ENCODE results near the gene RCL1. TPM values are rescaled to one million over a fixed set of nuclear protein-coding genes. Genes with fewer than 3 reads are reported as not detected.

Gene RCL1
- total RNA-seq, 4 donors from 2014 or later: 15.6 to 29.3 (median 18.3) TPM

- H3K27me3 ChIP-seq: no peaks in the 10 kb centered on the region
- peaks cover 0 to 5% of the 10 kb centered on the region in 2 donors for H3K4me1 ChIP-seq
- H3K4me3 ChIP-seq (replicated peaks in 1 of 3): no peak overlapping the region
- 90 to 98% methylated on average over 5 to 6 of the region's 6 CpGs for WGBS, 2 donors
- no peaks in the 10 kb centered on the region for H3K36me3 ChIP-seq
- TF ChIP-seq, protein P1, sequence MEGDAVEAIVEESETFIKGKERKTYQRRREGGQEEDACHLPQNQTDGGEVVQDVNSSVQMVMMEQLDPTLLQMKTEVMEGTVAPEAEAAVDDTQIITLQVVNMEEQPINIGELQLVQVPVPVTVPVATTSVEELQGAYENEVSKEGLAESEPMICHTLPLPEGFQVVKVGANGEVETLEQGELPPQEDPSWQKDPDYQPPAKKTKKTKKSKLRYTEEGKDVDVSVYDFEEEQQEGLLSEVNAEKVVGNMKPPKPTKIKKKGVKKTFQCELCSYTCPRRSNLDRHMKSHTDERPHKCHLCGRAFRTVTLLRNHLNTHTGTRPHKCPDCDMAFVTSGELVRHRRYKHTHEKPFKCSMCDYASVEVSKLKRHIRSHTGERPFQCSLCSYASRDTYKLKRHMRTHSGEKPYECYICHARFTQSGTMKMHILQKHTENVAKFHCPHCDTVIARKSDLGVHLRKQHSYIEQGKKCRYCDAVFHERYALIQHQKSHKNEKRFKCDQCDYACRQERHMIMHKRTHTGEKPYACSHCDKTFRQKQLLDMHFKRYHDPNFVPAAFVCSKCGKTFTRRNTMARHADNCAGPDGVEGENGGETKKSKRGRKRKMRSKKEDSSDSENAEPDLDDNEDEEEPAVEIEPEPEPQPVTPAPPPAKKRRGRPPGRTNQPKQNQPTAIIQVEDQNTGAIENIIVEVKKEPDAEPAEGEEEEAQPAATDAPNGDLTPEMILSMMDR (IDR thresholded peaks at IDR 0.05): no peak
- no peak for TF ChIP-seq POLR2A (IDR thresholded peaks at IDR 0.05)
- DNase-seq: no peak
- no peaks in the 10 kb centered on the region for H3K9me3 ChIP-seq
- intact Hi-C loops (cut with DNase I): no loop called here
- no peak overlapping the region for H3K27ac ChIP-seq
Observed at GRCh38 chr9:4866239-4866969, 73.7 kb downstream of the RCL1 start.

DNA sequence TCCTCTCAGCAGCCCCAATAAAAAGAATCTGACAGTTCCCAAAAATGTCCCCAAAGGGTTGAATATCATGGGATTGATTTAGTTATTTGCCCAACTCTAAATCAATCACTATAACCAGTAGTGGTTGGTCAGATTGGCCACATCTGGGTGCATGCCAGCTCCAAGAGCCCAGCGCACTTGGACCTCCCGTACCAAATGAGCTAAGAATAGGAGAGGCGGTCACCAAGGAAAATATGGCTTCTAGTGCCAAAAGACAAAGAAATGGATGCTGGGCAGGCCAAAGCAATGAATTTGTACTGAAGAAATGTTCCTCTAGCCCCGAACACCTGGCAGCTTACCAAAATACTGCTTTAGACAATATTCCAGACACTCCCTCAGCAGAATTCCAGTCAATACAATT, 80.3 kb downstream of the RCL1 start:
- H3K9me3 ChIP-seq: no peaks in the 10 kb centered on the region
- no peaks in the 10 kb centered on the region for H3K27me3 ChIP-seq
- peaks cover 0 to 5% of the 10 kb centered on the region in 2 donors for H3K4me1 ChIP-seq
- intact Hi-C loops (cut with DNase I): no loop called here
- no peak for TF ChIP-seq POLR2A (IDR thresholded peaks at IDR 0.05)
- TF ChIP-seq, protein P1 (IDR thresholded peaks at IDR 0.05): no peak
- H3K27ac ChIP-seq: no peak overlapping the region
- 80 to 88% methylated on average over 4 of the region's 4 CpGs for WGBS, 2 donors
- no peak overlapping the region for H3K4me3 ChIP-seq (replicated peaks in 1 of 3)
- H3K36me3 ChIP-seq: no peaks in the 10 kb centered on the region
- no peak for DNase-seq

DNA sequence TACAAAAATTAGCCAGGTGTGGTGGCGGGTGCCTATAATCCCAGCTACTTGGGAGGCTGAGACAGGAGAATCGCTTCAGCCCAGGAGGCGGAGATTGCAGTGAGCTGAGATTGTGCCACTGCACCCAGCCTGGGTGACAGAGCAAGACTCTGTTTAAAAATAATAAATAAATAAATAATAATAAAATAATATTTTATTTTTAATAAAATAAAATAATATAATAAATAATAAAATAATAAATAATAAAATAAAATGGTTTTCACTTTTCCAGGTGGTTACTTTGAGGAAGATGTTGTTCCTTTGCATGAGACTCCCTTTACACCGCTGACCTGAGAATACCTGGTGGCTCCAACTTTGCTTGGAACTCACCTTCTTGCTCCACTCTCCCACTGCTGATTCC, 82.8 kb downstream of the RCL1 start:
- no peaks in the 10 kb centered on the region for H3K36me3 ChIP-seq
- 98 to 99% methylated on average over 4 of the region's 4 CpGs for WGBS, 2 donors
- H3K9me3 ChIP-seq: no peaks in the 10 kb centered on the region
- TF ChIP-seq, protein P1 (IDR thresholded peaks at IDR 0.05): no peak
- TF ChIP-seq POLR2A (IDR thresholded peaks at IDR 0.05): no peak
- H3K27me3 ChIP-seq: no peaks in the 10 kb centered on the region
- intact Hi-C loops (cut with DNase I): no loop called here
- H3K27ac ChIP-seq: no peak overlapping the region
- peaks cover 0 to 5% of the 10 kb centered on the region in 2 donors for H3K4me1 ChIP-seq
- DNase-seq: no peak
- no peak overlapping the region for H3K4me3 ChIP-seq (replicated peaks in 1 of 3)

DNA sequence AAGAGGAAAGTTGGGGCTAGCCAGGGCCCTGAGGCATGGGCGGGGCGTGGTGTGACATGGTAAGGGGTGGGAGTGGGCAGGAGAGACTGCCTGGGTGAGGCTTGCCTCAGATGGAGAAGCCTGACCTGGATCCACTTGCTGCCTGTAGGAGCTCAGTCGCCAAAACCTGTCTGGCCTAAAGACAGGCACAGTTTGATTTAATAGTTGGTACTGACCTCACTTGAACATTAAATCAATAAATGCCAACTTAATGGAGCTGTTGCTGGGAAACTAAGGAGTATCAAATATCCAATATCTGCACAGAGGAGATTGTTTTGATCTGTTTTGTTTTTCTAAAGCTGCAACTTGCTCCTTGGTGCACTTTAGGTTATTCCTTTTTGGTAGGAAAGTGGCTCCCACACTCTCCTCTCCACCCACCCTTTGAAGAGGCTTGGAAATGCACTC, 86.4 kb downstream of the RCL1 start:
- DNase-seq: no peak
- intact Hi-C loops (cut with DNase I): no loop called here
- TF ChIP-seq POLR2A (IDR thresholded peaks at IDR 0.05): no peak
- TF ChIP-seq, protein P1 (IDR thresholded peaks at IDR 0.05): no peak
- Histone ChIP-seq H3K9me3 (no peaks in the 10 kb centered on the region), H3K4me1 (peaks cover 0 to 5% of the 10 kb centered on the region in 2 donors), H3K36me3 (no peaks in the 10 kb centered on the region), H3K27me3 (no peaks in the 10 kb centered on the region), H3K4me3 (replicated peaks in 1 of 3) (no peak overlapping the region), H3K27ac (no peak overlapping the region)
- 94 to 100% methylated on average over 3 of the region's 3 CpGs for WGBS, 2 donors

- H3K36me3 ChIP-seq: no peaks in the 10 kb centered on the region
- 92 to 93% methylated on average over 2 to 3 of the region's 3 CpGs for WGBS, 2 donors
- DNase-seq: no peak
- H3K27me3 ChIP-seq: no peaks in the 10 kb centered on the region
- H3K9me3 ChIP-seq: no peaks in the 10 kb centered on the region
- H3K27ac ChIP-seq: no peak overlapping the region
- no peak overlapping the region for H3K4me3 ChIP-seq (replicated peaks in 1 of 3)
- intact Hi-C loops (cut with DNase I): no loop called here
- no peak for TF ChIP-seq POLR2A (IDR thresholded peaks at IDR 0.05)
- H3K4me1 ChIP-seq: peaks cover 8 to 19% of the 10 kb centered on the region in 2 donors
Observed at GRCh38 chr9:4883326-4883873, 90.7 kb downstream of the RCL1 start.

All from thyroid gland (tissue), 4 donors.